ENCODE data around the gene ZDHHC13.

Gene ZDHHC13

GRCh38 chr11:19208959-19209546 is 92.1 kb downstream of the ZDHHC13 start:
- DNase-seq, result no peak

- no peak for DNase-seq
These were observed 92.8 kb downstream of the ZDHHC13 start for GRCh38 chr11:19209617-19210370.

DNA sequence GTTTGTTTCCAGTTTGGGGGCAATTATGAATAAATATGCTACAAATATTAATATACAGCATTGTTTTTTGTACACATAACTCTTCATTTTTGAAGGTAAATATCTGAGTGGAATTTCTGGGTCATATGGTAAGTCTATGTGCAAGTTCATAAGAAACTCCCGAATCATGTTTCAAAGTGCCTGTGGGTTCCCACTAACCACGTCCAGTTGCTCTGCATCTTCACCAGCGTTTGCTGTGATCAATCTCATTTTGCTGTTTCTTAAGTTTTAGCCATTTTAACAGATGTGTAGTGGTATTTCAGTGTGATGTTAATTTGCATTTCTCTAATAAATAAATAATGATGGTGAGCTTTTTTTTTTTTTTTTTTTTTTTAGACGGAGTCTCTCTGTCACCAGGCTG is 99.1 kb downstream of the ZDHHC13 start:
- DNase-seq, result no peak

- no peak for DNase-seq
These were observed 99.9 kb downstream of the ZDHHC13 start for GRCh38 chr11:19216709-19217374.

DNA sequence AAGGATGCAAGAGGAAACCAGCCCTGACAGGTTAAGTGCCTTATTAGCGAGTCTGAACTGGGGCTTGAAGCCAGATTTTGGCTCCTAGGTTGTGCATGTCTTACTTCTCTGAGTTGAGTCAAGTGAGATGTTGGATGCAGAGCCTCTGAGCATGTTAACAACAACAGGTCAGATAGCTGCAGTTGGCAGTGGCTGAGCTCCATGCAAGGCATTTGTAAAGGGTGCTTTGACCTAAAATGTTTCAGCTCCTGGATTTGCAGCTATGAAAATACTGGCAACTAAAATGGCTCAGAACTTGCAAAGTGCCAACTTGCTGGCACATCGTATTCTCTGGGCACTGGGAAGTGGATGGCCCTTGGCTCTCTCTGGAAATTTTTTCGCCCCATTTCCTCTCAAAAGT is 101.2 kb downstream of the ZDHHC13 start:
- DNase-seq, result no peak

DNA sequence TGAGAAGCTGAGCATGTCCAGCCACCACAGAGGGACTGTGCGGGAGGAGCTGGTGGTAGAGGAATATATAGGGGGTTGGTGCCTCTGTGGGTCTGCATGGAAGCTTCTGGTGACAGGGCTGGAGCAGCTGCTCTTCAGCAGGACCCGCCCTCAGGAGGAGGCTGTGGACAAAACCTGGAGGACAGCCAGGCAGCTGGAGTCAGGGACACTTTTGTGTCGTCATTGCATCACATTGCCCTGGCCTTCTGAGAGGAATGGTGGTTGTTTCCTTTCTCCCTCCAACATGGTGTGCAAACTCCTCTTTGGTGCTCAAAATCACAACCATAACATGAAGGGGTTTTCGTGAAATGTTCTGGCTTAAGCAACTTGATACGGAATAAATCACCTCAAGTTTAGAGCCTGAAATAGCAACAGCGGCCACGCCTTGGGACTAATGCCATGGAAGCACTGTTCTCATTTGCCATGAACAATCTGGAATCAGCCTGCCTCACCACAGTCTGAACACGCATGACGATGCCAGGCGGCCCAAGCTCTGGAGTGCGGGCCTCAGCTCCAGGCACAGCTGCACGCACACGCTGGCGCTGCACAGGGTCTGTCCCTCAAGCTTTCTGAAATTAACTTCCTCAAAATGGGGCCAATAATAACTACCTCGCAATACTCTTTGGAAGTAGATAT is 102.0 kb downstream of the ZDHHC13 start:
- no peak for DNase-seq

- no peak for DNase-seq
These were observed 104.1 kb downstream of the ZDHHC13 start for GRCh38 chr11:19220903-19221724.

- DNase-seq, result no peak
These were observed 108.2 kb downstream of the ZDHHC13 start for GRCh38 chr11:19225123-19225522.

GRCh38 chr11:19225581-19225980 is 108.6 kb downstream of the ZDHHC13 start:
- DNase-seq, result no peak

Measured in NCI-H1694 (cell line).